ENCODE measurements around the gene TULP1.
"Not testable (repeated sequence)": the region's sequence is repeated elsewhere in the genome, so short reads cannot be mapped to it uniquely, and the experiment has no call there.

TULP1 gene

DNA sequence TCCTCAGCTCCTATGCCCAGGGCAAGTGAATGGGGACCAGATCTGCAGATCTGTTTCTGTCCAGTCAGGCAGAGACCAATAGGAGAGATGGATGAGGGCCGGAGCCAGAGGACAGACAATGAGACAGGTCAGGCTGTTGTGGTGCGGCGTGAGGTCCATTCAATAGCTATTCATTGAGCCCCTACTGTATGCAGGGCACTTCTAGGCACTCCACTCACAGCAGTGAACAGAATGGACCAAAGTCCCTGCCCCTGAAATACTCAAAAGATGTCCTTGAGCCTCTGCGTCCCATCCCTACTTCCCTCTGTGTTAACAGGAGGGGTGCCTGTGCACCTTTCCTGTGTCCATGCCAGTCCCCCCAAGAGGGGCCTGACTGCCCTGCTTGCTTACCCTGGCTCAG, 8.5 kb upstream of the TULP1 start:
- no peak for DNase-seq (ENCODE audit: low read depth in 2 of 2)

DNA sequence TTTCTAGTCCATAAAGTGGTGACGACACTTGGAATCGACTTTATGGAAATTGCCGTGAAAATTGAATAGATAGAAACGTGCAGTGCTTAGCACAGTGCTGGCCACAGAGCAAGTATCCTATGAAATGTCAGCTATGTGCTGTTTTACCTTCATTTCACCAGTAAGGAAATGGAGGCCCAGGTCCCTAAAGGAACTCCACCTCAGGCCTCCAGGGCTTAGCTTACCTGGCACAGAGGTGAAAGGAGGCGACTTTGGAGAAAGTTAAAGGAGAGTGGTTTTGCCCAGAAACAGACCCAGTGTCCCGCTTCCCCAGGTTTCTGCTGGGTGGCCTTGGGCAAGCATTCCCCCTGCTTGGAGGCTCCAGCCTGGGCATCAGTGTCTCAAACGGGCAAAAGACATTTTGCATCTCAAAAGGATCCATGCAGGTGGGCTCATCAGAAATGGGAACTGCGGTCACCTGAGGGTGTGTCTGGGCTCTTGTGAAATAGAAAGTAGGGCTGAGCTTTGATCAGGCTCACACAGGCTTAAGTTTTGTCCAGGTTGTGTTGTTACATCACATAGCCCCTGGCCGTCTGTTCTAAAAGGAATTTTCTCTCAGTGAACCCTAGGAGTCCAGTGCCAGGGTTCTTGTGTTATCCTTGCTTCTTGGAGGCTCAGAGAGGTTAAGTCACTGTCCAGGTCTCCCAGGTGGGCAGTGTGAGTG, 6.8 kb upstream of the TULP1 start:
- DNase-seq (ENCODE audit: low read depth in 2 of 2): no peak

DNA sequence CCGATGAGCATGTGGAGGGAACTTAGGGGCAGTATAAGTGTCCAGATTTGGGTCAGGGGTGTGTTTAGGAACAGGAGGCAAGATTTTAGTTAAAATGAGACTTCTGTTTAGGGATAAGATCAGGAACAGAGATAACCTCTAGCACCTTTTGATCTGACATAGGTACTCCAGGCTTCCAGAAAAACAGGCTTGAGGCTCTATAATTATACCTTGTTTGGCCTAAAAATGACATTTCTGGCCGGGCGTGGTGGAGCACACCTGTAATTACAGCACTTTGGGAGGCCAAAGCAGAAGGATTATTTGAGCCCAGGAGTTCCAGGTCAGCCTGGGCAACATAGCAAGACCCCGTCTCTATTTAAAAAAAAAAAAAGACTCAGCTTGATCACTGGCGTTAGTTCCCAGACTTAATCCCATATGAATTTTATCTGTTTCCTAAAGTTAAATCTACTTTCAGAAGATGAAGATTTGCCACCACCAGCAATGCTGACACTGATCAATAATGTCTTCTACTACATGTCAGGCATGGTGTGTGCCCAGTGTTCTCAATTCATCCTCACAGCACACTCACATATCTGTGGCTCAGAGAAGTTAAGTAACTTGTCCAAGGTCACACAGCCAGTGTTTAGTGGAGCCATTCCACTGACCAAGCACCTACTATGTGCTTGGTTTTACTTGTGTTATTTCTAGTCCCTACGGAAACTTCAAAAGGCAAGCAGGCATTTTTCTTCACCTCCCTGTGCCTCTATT, 6.0 kb upstream of the TULP1 start:
- DNase-seq (ENCODE audit: low read depth in 2 of 2): no peak

DNA sequence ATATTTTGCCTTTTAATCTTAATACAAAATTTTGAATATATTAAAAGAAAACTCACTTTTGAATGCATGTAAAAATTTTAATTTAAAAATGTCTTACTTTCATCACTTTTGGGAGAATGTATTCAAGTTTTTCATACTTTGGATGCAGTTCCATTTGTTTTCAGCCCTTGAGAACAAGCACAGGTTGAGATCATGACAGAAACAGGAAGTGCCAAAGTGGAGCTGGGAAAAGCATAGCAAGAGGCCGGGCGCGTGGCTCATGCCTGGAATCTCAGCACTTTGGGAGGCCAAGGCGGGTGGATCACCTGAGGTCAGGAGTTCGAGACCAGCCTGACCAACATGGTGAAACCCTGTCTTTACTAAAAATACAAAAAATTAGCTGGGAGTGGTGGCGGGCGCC, 5.3 kb upstream of the TULP1 start:
- not testable (repeated sequence) for DNase-seq (ENCODE audit: low read depth in 2 of 2)

DNA sequence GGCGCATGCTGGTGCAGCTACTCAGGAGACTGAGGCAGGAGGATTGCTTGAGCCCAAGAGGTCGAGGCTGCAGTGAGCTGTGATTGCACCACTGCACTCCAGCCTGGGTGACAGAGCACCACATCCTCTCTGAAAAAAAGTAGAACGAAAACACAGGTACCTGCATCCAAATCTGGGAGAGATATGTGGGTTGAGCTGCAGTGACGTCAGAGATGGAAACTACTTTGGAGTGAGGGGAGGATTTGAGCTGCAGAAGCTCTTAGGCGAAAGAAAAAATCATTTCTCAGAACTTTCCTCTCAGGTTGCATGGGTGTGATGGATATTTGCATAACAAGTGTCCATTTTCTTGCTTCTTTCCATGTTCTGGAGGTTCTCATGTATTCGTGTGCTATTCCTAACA, 4.0 kb upstream of the TULP1 start:
- DNase-seq (ENCODE audit: low read depth in 2 of 2): no peak

DNA sequence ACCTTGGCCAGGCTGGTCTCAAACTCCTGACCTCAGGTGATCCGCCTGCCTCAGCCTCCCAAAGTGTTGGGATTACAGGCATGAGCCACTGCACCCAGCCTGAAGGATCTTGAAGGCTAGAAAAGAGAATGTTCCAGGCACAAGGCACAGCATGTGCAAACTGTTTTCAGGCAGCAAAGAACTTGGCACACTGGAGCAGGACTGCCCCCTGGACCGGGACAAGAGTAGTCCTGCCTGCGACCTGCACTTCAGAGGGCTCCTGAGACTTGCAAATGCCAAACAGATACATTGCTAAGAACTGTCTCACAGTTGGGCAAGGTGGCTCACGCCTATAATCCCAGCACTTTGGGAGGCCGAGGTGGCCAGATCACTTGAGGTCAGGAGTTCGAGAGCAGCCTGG, 3.2 kb upstream of the TULP1 start:
- not testable (repeated sequence) for DNase-seq (ENCODE audit: low read depth in 2 of 2)

DNA sequence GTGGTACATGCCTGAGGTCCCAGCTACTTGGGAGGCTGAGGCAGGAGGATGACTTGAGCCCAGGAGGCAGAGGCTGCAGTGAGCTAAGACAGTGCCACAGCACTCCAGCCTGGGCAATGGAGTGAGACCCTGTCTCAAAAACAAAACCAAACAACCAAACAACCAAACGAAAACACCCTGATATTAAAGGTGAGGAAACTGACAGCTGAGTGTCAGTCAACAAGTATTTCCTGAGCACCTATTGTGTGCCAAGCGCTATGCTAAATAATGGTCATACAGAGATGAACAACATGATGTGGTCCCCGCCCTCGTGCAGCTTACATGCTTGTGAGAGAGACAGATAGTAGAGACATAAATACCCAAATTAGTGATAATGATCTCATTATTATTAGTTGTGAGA, 1.9 kb upstream of the TULP1 start:
- no peak for DNase-seq (ENCODE audit: low read depth in 2 of 2)

DNA sequence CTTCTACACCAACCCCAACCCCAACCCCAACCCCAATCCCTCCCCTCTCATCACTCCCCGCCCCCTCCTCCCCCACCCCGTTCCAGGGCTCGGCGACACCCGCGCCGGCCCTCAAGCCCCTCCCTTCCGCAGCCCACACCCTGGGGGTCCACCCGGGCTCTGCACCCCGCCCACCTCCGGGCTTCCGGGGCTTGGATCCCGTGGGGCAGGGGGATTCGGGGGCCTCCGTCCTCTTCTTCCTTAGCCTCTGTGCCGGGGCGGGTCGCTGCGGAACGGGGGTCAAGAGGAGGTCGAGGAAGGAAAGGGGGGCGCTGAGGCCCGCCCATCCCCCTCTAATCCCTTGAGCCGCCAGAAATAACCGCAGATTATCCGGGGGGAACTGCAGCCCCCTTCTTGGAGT, 690 bp downstream of the TULP1 start:
- DNase-seq (ENCODE audit: low read depth in 2 of 2): no peak

DNA sequence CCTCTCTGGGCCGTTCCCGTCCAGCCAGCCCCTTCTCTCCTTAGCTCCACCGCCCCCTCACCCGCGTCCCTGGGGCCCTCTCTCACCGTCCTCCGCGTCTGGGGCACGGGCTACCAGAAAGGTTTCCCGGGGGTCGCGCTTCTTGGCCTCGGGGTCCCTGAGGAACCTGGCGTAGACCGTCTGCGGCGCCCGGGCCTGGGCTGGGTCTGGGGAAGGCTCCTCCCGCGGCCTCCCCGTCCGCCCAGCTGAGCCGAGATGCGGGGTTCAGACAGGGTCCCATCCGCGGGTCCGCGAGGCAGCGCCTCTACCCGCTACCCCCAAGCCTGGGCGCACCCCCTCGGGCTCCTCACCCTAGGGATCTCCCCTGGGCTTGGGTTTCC, 1.1 kb downstream of the TULP1 start:
- DNase-seq (ENCODE audit: low read depth in 2 of 2): no peak

DNA sequence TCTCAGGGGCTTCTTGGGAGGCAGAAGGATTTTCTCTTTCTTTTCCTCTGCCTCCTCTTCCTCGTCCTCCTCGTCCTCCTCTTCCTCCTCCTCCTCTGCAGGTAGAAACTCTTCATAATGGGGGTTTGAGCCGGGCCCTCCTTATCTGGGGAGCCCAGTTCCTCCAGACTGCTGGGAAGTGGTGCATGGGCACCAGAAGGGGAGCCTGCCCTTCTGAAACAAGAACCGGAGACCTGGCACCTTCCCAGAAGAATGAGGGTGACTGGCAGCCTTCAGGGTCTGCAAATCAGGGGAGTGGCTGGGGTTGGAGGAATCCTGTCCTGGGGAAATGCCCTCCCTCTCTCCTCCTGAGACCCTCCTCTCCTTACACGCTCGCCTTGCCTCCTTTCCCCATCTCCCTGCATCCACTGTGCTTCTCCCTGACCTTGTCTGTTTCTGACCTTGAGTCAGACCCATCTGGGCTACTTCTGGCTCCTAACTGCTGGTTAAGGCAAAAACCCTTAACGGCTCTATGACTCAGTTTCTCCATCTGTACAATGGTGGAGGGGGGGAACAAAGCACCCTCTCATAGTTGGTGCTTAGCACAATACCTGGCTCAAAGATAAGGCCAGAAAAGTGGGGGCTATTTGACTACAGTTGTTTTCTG, 1.7 kb downstream of the TULP1 start:
- no peak for DNase-seq (ENCODE audit: low read depth in 2 of 2)

DNA sequence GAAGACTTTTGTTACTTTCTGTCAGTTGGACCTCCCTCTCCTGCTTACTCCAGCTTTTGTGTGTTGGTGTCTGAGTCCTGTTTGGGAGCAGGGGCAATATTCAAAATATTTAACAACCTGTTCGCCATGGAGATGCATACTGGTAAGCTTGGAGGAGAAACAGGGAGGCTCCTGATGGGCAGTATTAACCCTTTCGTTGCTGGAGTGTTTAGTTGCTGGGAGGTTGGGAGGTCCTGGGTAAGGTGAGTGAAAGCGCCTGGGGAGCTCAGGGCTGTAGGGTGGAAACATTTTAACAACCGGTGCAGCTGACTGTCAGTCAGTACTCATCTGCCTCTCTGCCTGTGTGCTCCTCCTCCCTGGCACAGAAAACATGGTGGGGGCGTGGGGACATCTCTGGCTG, 4.2 kb downstream of the TULP1 start:
- no peak for DNase-seq (ENCODE audit: low read depth in 2 of 2)

DNA sequence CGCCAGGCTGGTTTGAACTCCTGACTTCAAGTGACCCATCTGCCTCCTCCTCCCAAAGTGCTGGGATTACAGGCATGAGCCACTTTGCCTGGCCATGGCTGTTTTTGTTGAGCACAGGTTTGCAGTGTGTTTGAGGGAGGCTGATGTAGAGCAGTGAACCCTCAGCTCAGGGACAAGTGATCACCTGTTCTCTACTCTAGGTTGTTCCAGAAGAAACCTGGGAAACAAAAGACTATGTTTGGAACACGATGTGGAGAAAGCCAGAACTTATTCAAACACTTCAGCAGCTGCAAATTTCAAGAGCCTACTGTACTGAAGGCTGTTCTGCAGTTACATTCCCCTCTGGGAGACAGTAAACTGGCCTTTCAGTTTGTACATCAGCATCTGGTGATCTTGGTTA, 4.7 kb downstream of the TULP1 start:
- DNase-seq (ENCODE audit: low read depth in 2 of 2): no peak

DNA sequence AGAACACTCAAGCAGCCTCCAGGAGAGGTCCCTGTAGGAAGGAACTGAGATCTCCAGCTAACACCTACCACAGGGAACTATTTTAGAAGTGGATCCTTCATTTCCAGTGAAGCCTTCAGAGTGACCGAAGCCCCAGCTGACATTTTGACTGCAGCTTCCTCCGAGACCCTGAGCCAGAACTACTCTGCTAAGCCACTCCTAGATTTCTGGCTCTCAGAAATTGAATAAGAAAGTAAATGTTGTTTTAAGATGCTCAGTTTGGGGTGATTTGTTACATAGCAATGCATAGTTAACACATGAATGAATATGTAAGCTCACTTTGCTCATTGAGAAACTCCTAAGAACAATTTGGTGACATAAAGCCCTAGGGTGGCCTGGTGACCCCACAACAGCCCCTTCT, 5.5 kb downstream of the TULP1 start:
- no peak for DNase-seq (ENCODE audit: low read depth in 2 of 2)

DNA sequence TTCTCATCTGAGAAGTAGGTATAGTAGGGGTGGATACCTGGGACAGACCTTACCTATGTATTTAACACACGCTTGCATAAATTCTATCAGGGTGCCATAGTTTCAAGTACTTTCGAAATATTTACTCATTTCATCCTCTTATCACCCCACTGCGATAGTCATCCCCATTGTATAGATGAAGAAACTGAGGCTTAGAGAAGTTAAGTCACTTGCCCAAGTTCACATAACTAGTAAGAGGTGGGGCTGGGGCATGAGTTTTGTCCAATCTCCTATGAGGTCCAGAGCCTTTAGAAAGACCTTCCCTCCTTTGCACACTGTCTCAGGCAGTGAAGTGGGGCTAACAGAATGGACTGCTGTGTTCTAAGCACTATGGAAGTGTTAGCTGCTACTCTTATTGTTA, 6.2 kb downstream of the TULP1 start:
- no peak for DNase-seq (ENCODE audit: low read depth in 2 of 2)

DNA sequence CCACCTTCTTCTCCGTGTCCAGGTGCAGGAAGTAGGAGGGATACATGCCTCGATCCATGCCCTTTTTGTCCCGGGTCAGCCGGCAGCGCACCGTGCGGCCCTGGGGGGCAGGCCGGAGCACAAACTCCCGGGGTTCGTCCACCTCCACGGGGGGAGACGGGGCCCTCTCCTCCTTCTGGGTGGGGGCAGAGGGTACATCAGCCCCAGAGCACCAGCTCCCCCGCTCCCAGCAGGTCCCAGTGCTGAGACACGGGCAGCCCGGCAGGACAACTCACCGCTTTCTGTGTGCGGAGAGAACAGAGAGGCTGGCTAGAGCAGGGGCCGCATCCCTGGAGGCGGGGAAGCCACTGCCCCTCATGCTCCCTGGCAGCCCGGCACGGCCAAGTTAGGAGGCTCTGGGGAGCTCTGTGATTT, 6.7 kb downstream of the TULP1 start:
- DNase-seq (ENCODE audit: low read depth in 2 of 2): no peak

DNA sequence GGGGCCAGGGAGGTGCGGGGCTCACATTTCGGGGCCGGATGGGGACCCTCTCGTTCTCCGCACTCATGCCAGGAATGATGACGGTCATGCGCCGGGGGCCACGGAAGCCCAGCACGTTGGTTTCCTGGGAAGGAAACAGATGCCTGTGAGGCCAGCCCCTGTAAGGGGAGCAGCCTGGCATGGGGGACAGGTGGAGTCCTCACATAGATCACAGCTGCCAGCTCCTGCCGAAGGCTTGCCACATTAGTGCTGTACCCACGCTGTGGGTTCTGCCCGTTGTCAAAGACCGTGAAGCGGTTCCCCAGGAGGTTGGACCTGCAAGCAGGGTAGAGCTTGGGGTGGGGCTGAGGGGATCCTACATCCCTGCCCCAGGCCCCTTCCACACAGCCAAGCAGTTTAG, 9.2 kb downstream of the TULP1 start:
- DNase-seq (ENCODE audit: low read depth in 2 of 2): no peak

DNA sequence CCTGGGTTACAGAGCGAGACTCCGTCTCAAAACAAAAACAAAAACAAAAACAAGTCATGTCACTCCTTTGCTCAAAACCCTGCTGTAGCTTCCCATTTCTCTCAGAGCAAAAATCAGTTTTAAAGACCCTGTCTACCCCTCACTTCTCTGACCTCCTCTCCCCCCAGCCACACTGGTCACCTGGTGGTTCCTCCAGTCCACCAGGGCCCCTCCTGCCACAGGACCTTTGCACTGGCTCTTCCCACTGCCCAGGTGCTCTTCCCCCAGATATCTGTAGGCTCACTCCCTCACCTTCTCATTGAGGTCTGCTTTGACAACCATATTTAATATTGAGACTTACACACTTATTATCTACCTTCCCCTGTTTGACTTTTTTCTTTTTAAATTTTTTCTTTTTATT, 10.9 kb downstream of the TULP1 start:
- DNase-seq (ENCODE audit: low read depth in 2 of 2): no peak

DNA sequence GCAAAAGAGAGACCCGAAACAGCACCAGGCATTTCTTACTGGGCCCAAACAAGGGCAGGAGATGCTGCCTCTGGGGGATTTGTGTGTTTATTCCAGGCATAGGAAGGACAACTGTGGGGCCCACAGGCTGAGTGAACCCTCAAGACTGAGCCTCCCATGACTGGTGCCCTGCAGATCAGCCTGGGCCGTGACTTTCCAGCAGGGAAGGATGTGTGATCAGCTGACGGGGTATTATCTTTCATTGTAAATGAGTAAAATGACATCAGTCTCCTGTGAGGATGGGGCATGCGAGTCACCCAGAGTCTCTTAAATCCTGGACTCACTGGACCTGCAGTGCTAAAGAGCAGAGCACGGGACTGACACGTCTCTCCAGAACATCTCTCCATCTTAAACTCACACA, 11.9 kb downstream of the TULP1 start:
- no peak for DNase-seq (ENCODE audit: low read depth in 2 of 2)

DNA sequence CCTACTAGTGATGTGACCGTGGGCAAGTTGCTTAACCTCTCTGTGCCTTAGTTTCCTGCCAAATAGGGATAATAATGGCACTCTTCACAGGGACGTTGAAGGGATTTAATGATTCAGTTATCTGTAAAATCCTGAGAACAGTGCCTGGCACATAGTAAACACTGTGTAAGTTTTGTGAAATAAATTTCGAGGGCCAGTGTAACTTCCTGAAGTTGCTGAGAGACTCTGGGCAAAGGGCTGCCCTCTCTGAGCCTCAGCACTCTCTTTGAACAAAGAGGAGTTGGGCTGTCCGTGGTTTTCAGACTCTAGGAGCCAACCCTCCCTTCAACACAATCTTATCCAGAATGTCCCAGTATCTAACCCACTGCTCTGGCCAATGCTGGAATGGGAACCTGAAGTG, 13.3 kb downstream of the TULP1 start:
- DNase-seq (ENCODE audit: low read depth in 2 of 2): no peak

DNA sequence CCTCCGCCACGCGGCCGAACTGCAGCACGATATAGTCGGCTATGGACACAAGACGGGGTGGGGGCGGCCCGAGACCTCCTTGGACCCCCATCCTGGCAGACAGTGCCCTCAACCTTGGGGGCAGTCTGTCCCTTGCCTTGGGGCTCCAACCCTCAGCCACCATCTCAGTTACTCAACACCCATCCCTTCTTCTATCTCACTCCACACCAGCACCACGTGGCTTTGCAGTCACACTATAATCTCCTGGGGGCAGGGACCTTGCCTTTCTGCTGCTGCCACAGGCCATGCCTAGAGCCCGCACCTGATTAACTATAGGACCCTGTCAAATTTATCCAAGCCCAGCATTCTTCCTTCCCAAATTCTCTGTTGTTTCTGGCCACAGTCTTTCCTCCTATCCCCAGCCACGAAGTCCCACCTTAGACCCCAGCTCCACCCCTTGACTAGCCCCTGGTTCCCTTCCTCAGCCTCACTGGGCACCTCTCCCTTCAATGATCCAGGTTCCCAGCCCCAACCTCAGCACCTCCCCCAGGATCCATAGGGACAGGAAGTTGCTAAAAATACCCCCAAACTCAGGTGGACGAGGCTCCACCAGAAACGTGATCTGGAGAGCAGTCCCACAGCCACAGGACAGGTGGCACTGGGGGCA, 14.2 kb downstream of the TULP1 start:
- no peak for DNase-seq (ENCODE audit: low read depth in 2 of 2)

DNA sequence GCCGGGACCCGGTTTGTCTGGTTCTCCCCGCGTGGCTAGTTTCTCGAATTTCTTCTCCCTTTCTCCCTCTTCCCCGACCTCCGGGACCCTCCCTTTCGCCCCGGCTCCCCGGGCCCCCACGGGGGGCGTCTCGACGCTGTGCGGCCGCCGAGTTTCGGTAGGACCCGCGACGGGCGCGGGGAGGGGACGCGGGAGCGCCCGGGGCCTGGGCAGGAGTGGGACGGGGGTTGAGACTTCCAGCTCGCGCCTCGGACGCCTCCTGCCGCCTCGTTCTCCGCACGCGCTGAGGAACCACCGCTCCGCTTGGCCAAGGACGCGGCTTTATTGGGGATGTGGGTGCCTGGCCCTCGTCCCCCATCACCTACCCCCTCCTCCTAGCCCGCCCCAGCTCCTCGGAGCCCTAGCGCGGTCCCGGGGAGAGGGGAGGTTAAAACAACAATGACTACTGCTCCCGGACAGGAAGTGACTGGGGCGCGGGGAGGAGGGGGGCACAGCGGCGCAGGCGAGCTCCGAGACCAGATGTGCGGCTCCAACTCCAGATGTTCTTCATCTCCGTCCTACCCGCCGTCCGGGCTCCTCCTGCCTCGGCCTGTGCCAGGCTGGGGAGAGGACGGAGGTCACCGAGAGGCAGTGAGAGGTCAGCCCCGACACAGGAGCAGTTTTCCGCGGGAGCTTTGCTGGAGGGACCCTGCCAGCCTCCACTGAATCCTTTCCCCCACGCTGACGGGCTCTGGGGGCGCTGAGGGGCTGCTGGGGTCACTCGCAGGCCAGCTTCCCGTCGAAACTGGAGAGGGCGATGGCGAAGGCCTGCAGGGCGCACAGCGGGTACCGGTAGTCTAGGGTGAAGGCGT, 14.9 kb downstream of the TULP1 start:
- DNase-seq (ENCODE audit: low read depth in 2 of 2): peak in 1 of 2 donors; percentile 24

All from stimulated activated CD8-positive, alpha-beta memory T cell treated with anti-CD3 and anti-CD28 coated beads, Interleukin-15, amount 100 ng/mL, for 4 hours (primary cell).